HTR-8/SVneo (cell line): Measurements from ENCODE around the gene MRPL12.

Experiments
- DNase-seq: peaks from one replicate; pipeline ENCODE4 v3.0.0; 2011; ENCODE audit warnings: low spot score, mixed read lengths; ENCODE audit not compliant: insufficient read length
- FAIRE-seq: peaks from 2 replicates; lab custom pipeline; 2011; peaks lifted over from hg19 to GRCh38; lab: Jason Lieb, UNC

MRPL12 gene

DNA sequence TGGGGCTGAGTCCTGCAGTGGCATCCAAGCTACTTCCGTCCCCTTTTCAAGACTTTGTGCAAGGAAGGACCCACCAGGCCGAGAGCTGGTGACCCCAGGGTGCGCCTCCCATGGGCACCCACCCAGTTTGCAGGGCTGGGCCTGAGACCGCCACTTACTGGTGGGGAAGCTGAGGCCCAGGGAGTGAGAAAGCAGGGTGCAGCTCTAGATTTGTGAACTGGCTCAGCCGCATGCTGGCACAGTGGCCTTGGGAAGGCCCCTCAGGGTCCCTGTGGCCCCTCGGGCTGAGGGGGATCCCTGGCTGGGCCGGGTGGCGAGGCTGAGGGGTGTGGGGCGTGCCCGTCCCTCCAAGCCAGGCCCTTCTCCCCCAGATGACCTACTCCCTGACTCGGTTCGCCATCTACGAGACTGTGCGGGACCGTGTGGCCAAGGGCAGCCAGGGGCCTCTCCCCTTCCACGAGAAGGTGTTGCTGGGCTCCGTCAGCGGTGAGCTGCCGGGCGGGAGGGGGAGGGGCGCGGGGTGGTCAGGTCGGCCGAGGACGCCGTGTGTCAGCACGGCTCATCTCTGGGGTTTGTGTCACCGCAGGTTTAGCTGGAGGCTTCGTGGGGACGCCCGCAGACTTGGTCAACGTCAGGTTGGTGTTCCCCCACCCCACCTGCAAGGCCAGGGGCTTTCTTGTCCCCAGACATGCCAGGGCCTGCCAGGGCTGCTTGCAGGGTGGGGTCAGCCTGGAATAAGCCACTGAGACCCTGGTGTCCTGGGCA is 12.1 kb downstream of the MRPL12 start:
- FAIRE-seq (no peak), DNase-seq (no peak)

DNA sequence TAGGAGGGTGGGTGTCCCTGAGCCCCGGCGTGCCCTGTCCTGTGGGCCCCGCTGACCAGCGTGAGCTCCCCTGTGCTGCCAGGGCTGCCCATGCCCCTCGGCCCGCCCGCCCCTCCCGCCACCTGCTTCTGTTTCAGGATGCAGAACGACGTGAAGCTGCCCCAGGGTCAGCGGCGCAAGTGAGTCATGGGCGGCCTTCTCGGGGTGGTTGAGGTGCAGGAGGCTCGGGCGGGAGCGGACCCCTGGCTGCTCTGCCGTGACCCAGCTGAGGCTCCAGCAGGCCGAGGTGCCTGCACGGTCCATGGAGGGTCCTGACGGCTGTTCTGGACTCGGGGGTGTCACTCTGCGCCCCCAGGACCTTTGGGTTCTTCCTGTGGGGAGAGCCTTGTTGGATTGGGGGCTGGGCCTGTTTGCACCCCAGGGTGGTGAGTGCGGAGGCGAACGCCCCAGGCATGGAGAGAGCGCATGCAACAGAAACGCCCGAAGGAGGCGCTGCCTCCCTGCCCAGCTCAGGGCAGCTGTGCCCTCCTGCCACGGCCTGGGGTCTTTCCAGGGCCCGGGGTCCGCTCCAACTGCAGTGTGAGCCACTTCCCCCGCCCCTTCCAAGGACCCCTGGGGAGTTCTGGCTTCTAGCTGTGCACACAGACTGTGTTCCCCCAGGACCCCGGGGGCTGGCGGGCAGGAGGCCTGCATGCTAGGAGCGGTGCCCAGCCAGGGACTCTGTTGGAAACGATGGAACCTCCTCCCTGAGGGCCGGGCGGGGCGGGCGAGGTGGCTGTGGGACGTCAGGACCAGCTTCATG is 12.9 kb downstream of the MRPL12 start:
- DNase-seq (no peak), FAIRE-seq (no peak)

DNA sequence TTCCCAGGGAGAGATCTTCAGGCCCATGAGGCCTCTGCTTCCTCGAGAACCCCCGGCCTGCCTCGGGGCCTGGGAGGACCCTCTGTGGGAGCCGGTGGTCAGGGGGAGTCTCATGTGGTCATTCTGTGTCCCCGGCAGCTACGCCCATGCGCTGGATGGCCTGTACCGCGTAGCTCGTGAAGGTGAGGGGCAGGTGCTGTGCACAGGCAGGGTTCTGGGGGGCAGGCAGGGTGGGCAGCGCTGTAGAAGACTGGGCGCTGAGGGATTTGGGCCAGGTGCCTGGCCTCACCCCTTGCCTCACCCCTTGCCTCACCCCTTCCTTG is 13.5 kb downstream of the MRPL12 start:
- DNase-seq (no peak), FAIRE-seq (no peak)

DNA sequence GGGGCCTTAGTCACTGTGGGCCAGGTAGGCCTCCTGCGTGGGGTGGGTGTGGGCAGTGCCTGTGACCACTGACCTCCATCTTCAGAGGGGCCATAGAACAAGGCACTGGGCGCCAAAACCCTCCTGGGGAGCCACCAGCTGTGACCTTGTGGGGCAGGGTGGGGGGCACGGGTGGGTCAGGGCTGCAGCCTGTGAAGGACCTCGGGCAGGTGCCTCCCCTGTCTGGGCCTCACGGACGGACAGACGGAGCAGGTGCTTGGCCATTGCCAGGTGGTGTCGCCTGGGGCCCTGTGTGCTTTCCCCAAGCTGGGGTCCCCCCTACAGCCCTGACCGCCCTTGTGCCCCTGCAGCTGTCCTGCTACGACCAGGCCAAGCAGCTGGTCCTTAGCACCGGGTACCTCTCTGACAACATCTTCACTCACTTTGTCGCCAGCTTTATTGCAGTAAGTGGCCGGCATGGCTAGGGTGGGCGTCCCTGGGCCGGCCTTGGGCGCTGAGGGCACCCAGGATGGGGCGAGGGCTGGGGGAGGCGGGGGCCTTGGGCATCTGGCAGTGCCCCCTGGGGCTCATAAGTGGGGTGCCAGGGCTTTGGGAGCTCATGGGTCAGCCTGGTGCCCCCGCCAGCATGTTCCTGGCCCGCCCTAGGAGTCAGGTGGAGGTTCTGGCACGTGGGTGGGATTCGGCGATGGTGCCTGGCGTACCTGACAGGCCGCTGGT is 14.0 kb downstream of the MRPL12 start:
- FAIRE-seq (no peak), DNase-seq (no peak)

DNA sequence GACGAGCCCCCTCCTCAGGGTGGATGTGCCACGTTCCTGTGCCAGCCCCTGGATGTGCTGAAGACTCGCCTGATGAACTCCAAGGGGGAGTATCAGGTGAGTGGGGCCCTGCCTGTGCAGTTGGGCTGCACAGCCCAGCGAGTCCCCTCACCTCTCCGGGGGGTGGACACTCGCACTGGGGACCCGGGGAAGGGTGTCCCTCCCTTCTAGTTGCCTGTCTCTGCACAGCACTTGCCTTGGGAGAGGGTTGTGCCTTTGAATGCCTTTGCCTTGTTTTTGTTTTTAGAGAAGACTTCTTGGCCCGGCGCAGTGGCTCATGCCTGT is 14.6 kb downstream of the MRPL12 start:
- FAIRE-seq (no peak), DNase-seq (no peak)

DNA sequence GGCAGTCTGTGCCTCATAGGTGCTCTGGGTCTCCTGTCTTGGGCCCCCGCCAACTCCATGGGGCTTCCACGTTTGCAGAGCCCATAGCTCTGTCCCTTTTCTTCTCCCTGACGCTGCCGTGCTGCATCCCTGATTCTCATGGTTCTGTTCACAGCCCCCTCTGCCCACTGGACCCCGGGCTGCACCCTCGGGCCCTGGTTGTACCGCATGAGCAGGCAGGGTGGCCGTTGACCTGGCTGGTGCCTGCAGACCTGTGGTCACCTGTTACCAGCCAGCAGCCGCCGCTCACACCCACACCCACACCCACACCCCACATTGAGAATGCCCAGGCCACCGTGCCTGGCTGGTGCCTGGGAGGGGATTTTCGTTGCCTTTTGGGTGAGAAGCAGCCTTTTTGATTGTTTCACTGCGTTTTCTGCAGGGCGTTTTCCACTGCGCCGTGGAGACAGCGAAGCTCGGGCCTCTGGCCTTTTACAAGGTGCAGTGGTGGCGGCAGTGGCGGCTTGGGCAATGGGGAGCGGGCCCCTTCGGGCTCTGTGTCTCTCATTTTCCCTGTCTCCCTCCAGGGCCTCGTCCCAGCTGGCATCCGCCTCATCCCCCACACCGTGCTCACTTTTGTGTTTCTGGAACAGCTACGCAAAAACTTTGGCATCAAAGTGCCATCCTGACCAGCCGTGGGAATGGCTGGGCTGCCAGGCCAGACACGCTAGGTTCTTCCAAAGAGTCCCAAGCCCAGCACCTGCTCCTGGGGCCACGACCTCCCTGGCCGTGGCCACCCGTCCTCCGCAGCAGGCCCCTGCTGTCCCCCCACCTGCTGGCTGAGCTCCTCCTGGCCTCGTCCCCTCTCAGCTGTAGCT is 16.5 kb downstream of the MRPL12 start:
- FAIRE-seq (no peak), DNase-seq (no peak)

DNA sequence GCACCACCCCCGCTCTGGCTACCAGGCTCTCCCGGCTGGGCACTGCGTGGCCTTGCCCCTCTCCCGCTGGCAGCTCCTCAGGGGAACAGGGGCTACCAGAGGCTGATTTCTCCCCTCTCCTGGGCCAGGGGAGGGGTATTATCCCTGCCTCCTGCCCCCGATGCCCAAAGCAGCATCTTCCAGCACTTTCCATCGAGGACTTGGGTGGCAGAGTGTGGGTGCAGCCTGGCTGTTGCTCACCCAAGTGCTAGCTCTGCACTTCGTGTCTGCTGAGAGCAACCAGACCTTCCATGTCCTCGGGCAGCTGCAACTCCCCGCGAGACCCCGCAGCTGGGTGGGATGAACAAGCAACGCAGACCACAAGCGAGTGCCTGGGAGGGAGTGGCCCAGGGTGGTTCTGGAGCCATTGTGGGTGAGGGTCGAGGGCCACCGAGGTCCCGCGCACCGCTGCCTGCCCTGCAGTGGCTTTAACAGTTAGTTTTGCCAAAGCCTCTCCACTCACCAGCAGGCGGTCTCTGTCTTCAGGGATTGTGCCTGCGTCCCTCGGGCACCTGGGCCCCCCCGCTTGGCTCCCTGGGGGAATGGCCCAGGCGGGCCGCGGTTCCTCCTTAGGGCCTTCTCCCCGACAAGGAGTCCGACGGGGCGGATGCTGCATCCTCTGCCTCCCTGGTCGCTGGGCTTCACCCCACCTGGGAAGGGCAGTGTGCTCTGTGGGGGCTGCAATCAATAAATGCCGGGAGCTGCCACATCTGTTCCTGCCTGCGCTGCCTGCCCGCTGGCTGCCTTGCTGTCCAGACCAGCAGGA is 17.3 kb downstream of the MRPL12 start:
- DNase-seq (no peak), FAIRE-seq (no peak)

DNA sequence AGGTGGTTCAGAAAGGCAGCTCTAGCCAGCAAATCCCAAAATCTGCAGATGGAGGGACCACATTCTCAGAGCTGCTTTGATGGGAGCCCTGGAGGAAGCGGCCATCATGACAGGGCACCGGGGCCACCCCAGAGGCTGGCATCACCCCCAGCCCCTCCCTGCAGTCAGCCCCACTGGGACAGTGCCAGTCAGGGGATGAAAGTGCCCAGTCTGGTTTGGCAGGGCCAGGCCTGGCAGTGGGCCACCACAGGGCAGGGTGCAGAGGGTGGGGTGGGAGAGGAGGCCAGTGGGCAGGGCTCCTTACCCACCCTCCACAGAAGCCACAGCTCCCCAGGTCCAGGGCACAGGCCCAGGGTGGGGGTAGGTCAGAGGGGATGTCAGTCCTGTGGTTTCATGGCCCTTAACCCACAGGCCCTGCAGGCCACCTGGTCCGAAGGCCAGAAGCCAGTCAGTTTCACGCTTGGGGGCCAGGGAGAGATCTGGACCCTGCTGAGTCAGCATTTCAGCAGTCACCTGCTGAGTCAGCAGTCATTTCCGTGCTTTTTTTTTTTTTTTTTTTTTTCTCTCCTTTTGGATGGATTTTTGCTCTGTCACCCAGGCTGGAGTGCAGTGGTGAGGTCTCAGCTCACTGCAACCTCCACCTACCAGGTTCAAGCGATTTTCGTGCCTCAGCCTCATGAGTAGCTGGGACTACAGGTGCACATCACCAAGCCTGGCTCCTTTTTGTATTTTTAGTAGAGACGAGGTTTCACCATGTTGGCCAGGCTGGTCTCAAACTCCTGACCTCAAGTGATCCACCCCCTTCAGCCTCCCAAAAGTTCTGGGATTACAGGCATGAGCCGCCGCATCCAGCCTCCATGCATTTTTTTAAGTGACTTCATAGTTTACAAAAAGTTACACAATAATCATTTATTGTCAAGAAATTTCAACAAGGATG is 19.3 kb downstream of the MRPL12 start:
- no peak for FAIRE-seq
- DNase-seq, result no peak

DNA sequence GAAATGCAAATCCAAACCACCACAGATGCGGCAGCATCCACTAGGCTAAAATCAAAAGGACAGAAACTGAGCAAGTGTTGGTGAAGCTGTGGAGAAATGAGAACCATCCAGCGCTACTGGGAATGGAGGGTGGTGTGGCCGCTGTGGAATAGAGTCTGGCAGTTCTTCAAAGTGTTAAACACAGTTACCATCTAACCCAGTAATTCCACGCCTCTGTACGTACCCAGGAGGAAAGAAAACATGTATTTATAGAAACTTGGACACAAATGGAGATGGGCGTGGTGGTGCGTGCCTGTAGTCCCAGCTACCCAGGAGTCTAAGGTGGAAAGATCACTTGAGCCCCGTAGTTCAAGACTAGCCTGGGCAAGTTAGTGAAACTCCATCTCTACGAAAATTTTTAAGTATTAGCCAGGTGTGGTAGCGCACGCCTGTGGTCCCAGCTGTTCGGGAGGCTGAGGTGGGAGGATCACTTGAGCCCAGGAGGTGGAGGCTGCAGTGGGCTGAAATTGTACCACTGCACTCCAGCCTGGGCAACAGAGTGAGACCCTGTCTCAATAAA is 20.6 kb downstream of the MRPL12 start:
- no peak for DNase-seq
- FAIRE-seq, result no peak

DNA sequence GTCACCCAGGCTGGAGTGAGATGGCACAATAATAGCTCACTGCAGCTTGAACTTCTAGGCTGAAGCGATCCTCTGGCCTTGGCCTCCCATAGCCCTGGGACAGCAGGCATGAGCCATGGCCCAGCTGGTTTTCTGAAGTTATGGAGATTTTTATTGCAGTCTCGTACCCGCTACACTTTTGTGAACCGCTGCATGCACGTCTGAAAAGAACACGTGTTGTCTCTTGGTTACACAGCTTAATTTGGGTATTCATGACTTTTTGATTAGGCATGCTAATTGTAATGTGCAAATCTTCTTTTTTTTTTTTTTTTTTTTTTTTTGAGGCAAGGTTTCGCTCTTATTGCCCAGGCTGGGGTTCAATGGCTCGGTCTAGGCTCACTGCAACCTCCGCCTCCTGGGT is 22.3 kb downstream of the MRPL12 start:
- no peak for DNase-seq
- FAIRE-seq, result no peak

DNA sequence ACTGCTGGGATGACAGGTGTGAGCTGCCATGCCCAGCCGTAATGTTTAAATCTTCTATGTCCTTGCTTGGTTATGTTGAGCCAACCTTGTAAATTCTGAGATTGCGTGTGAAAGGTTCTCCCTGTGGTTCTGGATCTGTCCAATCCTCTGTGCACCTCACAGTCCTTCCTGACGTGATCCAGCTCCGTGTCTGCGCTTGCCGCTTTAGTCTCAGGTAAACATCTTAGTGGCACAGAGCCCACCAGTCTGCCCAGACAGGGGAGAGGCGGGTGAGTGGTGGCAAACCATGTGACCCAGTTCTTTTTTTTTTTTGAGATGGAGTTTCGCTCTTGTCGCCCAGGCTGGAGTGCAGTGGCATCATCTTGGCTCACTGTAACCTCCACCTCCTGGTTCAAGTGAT is 22.8 kb downstream of the MRPL12 start:
- FAIRE-seq (no peak), DNase-seq (no peak)

DNA sequence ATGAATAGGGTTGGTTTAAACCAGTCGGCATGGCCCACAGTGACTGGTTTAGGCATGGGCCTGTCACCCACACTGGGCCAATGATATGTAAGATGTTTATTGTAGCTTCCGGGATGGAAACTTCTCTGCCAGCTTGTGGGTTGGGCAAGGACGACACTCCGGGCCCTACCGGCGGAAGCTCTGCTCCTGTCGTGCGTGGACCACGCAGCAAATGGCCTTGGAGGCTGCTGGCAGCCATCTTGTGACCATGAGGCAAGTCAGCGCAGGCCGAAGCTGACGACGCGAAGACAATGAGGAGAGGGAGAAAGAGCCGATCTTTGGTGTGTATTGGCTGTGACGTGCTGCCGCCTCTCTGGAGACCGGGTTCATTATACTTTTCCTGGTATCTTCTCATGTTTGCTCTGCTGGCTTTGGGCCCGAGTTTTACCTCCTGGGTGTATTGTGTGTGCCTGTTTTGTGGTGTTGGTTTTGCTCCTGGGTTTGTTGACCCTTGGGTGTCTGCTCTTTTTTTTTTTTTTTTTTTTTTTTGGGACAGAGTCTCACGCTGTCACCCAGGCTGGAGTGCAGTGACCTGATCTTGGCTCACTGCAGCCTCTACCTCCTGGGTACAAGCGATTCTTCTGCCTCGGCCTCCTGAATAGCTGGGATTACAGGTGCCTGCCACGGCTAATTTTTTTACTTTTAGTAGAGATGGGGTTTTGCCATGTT is 24.3 kb downstream of the MRPL12 start:
- FAIRE-seq (no peak), DNase-seq (no peak)

DNA sequence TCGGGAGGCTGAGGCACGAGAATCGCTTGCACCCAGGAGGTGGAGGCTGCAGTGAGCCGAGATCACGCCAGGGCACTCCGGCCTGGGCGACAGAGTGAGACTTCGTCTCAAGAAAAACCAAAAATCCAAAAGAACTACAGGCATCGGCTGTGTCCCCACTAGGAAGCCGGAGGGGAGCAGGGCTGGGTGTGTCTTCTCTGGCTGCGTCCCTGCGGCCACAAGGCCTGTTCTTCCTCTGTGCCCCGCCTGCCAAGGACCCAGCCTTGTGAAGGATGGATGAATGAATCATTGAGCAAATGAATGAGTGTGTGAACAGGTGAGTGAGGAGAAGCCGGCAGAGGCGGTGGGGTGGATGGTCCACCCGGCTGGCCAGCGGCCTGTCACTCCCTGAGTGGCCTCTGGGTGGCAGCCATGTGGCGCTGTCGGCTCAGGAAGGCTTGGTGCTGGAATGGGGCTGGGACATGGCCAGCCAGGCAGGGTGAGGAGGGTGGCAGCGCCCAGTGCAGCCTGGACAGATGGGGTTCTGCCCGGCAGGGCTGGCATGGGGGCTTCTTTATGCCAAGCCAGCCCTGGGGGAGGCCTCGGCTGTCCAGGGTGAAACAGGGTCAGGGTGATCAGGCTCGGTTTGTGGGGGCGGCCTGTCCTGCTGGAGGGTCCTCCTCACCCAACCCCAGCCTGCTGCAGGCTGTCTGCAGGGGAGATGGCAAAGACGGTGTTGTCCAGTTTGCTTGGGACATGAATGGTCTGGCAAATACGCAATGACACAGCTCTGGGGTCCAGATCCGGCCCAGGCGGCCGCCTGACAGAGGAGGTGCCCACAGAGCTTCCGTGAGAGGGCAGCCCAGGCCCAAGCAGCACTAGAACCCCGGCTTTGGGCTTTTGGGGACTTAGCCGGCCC is 30.6 kb downstream of the MRPL12 start:
- DNase-seq, result peak; percentile 94
- peak; percentile 94 for FAIRE-seq

DNA sequence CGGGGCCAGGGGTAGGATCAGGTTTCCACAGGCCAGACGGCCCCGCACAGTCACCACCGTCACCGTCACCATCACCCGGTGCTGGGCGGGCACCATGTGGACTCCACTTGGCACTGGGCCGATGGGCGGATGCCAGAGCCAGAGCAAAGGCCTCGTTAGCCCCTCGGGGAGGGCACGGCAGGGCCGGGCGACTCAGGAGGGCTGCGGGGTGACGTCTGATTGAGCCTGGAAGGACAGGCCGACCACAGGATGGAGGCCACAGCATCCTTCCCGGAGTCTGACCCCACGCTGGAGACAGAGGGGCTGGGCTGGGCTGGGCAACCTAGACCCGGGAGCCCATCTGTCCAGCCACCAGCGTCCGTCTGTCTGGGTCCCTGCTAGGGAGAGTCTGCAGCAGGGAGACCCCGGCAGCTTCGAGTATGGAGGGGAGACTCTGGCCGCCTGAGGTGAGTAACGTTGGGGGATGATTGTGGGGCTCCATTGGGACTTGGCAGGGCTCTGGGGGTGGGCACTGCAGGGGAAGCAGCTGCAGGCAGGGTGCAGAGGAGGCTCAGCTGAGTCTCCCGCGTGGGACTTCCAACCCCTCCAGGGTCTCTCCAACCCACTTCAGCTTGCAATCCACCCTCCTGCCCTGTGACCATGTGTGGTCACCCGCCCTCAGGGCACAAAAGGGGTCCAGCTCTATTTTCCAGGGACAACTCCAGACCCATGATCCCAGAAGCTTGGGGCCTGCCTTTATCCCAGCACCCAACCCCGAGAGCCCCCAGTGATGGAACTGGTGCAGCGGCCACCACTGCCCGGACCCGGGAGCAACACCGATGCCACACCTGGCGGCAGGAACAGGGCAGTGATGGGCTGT is 31.5 kb downstream of the MRPL12 start:
- DNase-seq, result no peak
- FAIRE-seq, result no peak

DNA sequence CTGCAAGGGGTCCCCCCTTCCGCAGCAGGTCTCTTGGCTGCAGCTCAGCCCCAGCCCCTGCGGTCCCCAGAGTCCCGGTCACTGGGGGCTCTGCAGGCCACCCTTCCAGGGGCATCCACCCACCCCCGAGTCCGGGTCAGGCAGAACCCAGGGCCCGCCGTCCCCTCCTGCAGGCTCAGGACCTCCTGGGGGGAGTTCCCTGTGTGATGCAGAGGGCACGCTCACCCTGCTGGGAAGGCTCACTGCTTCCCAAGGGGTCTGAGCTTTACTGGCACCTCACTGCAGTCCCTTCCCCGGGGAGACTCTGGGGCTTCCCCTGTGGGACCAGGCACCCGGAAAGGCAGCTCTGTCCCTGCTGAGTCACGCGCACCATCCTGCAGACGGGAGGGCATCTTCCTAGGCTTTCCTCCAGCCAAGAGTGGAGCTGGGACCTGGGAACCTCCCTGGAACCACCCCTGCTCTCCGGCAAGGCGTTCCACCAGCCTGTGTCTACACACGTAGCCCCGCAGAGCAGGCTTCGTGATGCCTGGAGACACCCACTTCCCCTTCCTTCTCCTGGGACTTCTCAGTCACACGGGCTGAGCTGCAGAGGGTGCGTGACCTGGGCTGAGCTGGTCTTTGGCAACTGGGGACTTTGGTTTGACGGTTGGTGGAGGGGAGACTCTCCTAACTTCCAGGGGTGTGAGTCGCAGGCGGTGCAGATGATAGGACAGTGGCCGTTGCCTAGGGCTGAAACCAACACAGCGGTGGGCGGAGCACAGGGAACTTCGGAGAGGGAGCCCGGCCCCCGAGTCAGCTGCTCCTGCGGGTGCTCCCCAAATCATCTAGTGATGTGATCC is 32.3 kb downstream of the MRPL12 start:
- DNase-seq, result no peak
- FAIRE-seq, result no peak
